Stimulated activated effector memory CD8-positive, alpha-beta T cell treated with anti-CD3 and anti-CD28 coated beads, Interleukin-12 subunit alpha, Interleukin-12 subunit beta, amount 100 ng/mL, for 72 hours (primary cell): Measurements from ENCODE around the gene HIPK2.
A peak's percentile ranks its signal among the peaks of the same experiment; 100 is the strongest.
"Not testable (repeated sequence)": the region's sequence is repeated elsewhere in the genome, so short reads cannot be mapped to it uniquely, and the experiment has no call there.

ENCODE experiments used
- ATAC-seq: fragments of 150-1000 bp; cut with Tn5 transposase; 2 replicates; pipeline ENCODE4 v1.10.0; 2021
- DNase-seq, 2 donors: peaks; one replicate each; pipeline ENCODE4 v3.0.0; 2021 to 2022; ENCODE audit warnings: low spot score in 2 of 2
- H3K27ac Mint-ChIP-seq: one replicate; pipeline ENCODE4 v1.8.0; 2022; ENCODE audit warnings: mild to moderate bottlenecking, mixed read lengths
- H3K36me3 Mint-ChIP-seq: one replicate; pipeline ENCODE4 v1.8.0; 2022; ENCODE audit warnings: mild to moderate bottlenecking, mixed read lengths
- H3K4me1 Mint-ChIP-seq: one replicate; pipeline ENCODE4 v1.8.0; 2022; ENCODE audit warnings: mixed read lengths
- H3K4me3 Mint-ChIP-seq: one replicate; pipeline ENCODE4 v1.8.0; 2022; ENCODE audit warnings: mild to moderate bottlenecking, mixed read lengths
- H3K9me3 Mint-ChIP-seq: one replicate; pipeline ENCODE4 v1.8.0; 2022; ENCODE audit warnings: mixed read lengths

The HIPK2 gene

GRCh38 chr7:139566736-139567646 lies 210.8 kb downstream of the HIPK2 start:
- Mint-ChIP-seq H3K9me3 (no peaks in the 10 kb centered on the region), H3K36me3 (peaks cover 53% of the 10 kb centered on the region), H3K27ac (no peak overlapping the region), H3K4me3 (no peak overlapping the region), H3K4me1 (no peaks in the 10 kb centered on the region)
- DNase-seq (no peak), ATAC-seq (no peak)

- Mint-ChIP-seq H3K27ac (no peak overlapping the region), H3K4me1 (no peaks in the 10 kb centered on the region), H3K9me3 (no peaks in the 10 kb centered on the region), H3K36me3 (peaks cover 44% of the 10 kb centered on the region), H3K4me3 (no peak overlapping the region)
- ATAC-seq (no peak), DNase-seq (no peak)
Observed at GRCh38 chr7:139566075-139566474, 211.7 kb downstream of the HIPK2 start.

GRCh38 chr7:139563856-139564255 lies 213.9 kb downstream of the HIPK2 start:
- DNase-seq (no peak), ATAC-seq (no peak)
- Mint-ChIP-seq H3K4me3 (no peak overlapping the region), H3K4me1 (no peaks in the 10 kb centered on the region), H3K27ac (no peak overlapping the region), H3K36me3 (peaks cover 40% of the 10 kb centered on the region), H3K9me3 (peaks cover 3% of the 10 kb centered on the region)

- Mint-ChIP-seq H3K27ac (no peak overlapping the region), H3K36me3 (peaks cover 34% of the 10 kb centered on the region), H3K4me1 (no peaks in the 10 kb centered on the region), H3K9me3 (peaks cover 3% of the 10 kb centered on the region), H3K4me3 (no peak overlapping the region)
- no peak for DNase-seq
- no peak for ATAC-seq
Observed at GRCh38 chr7:139562961-139563565, 214.7 kb downstream of the HIPK2 start.

- Mint-ChIP-seq H3K4me3 (no peak overlapping the region), H3K36me3 (peaks cover 28% of the 10 kb centered on the region), H3K9me3 (peaks cover 3% of the 10 kb centered on the region), H3K4me1 (no peaks in the 10 kb centered on the region), H3K27ac (no peak overlapping the region)
- ATAC-seq (no peak), DNase-seq (no peak)
Observed at GRCh38 chr7:139562491-139562890, 215.3 kb downstream of the HIPK2 start.

GRCh38 chr7:139560678-139561077 lies 217.1 kb downstream of the HIPK2 start:
- H3K4me1 Mint-ChIP-seq: no peaks in the 10 kb centered on the region
- H3K4me3 Mint-ChIP-seq: no peak overlapping the region
- H3K27ac Mint-ChIP-seq: no peak overlapping the region
- peaks cover 14% of the 10 kb centered on the region for H3K36me3 Mint-ChIP-seq
- DNase-seq (no peak), ATAC-seq (no peak)
- peaks cover 3% of the 10 kb centered on the region for H3K9me3 Mint-ChIP-seq

- DNase-seq (no peak), ATAC-seq (no peak)
- Mint-ChIP-seq H3K4me3 (no peak overlapping the region), H3K9me3 (peaks cover 3% of the 10 kb centered on the region), H3K36me3 (peaks cover 13% of the 10 kb centered on the region), H3K4me1 (no peaks in the 10 kb centered on the region), H3K27ac (no peak overlapping the region)
Observed at GRCh38 chr7:139560199-139560598, 217.6 kb downstream of the HIPK2 start.

- H3K27ac Mint-ChIP-seq: no peak overlapping the region
- DNase-seq (no peak), ATAC-seq (peak; percentile 16)
- peaks cover 7% of the 10 kb centered on the region for H3K36me3 Mint-ChIP-seq
- no peak overlapping the region for H3K4me3 Mint-ChIP-seq
- peaks cover 3% of the 10 kb centered on the region for H3K9me3 Mint-ChIP-seq
- no peaks in the 10 kb centered on the region for H3K4me1 Mint-ChIP-seq
Observed at GRCh38 chr7:139559364-139560105, 218.3 kb downstream of the HIPK2 start.

GRCh38 chr7:139557857-139558581 lies 219.8 kb downstream of the HIPK2 start:
- Mint-ChIP-seq H3K4me1 (no peaks in the 10 kb centered on the region), H3K9me3 (peaks cover 3% of the 10 kb centered on the region), H3K4me3 (no peak overlapping the region), H3K27ac (no peak overlapping the region), H3K36me3 (no peaks in the 10 kb centered on the region)
- ATAC-seq (no peak), DNase-seq (no peak)

GRCh38 chr7:139553991-139554700 lies 223.7 kb downstream of the HIPK2 start:
- H3K9me3 Mint-ChIP-seq, H3K27ac Mint-ChIP-seq, DNase-seq, ATAC-seq, H3K4me1 Mint-ChIP-seq, H3K36me3 Mint-ChIP-seq, H3K4me3 Mint-ChIP-seq: not testable (repeated sequence)

- no peaks in the 10 kb centered on the region for H3K36me3 Mint-ChIP-seq
- no peaks in the 10 kb centered on the region for H3K4me1 Mint-ChIP-seq
- H3K27ac Mint-ChIP-seq: no peak overlapping the region
- no peaks in the 10 kb centered on the region for H3K9me3 Mint-ChIP-seq
- H3K4me3 Mint-ChIP-seq: no peak overlapping the region
- DNase-seq: no peak
- no peak for ATAC-seq
Observed at GRCh38 chr7:139548302-139549028, 229.3 kb downstream of the HIPK2 start.

- DNase-seq (no peak), ATAC-seq (no peak)
- Mint-ChIP-seq H3K27ac (no peak overlapping the region), H3K36me3 (no peaks in the 10 kb centered on the region), H3K4me3 (no peak overlapping the region), H3K4me1 (no peaks in the 10 kb centered on the region), H3K9me3 (no peaks in the 10 kb centered on the region)
Observed at GRCh38 chr7:139544645-139545044, 233.2 kb downstream of the HIPK2 start.

- Mint-ChIP-seq H3K27ac (no peak overlapping the region), H3K36me3 (no peaks in the 10 kb centered on the region), H3K4me1 (no peaks in the 10 kb centered on the region), H3K9me3 (no peaks in the 10 kb centered on the region), H3K4me3 (no peak overlapping the region)
- DNase-seq (no peak), ATAC-seq (peak; percentile 20)
Observed at GRCh38 chr7:139543801-139544603, 233.8 kb downstream of the HIPK2 start.
